ENCODE measurements around the gene CTSZ.
"Not testable (repeated sequence)": the region's sequence is repeated elsewhere in the genome, so short reads cannot be mapped to it uniquely, and the experiment has no call there.

The CTSZ gene

GRCh38 chr20:58994390-58995159 lies 12.5 kb downstream of the CTSZ start:
- DNase-seq, result no peak

GRCh38 chr20:58993332-58994248 lies 13.5 kb downstream of the CTSZ start:
- no peak for DNase-seq

GRCh38 chr20:58992911-58993310 lies 14.1 kb downstream of the CTSZ start:
- DNase-seq, result no peak

- DNase-seq, result no peak
Measured at GRCh38 chr20:58991715-58992114, 15.3 kb downstream of the CTSZ start.

GRCh38 chr20:58990651-58991445 lies 16.2 kb downstream of the CTSZ start:
- no peak for DNase-seq

- no peak for DNase-seq
Measured at GRCh38 chr20:58989196-58989595, 17.9 kb downstream of the CTSZ start.

- no peak for DNase-seq
Measured at GRCh38 chr20:58988565-58988882, 18.5 kb downstream of the CTSZ start.

GRCh38 chr20:58987790-58988564 lies 19.1 kb downstream of the CTSZ start:
- DNase-seq, result no peak

- no peak for DNase-seq
Measured at GRCh38 chr20:58986968-58987517, 20.0 kb downstream of the CTSZ start.

GRCh38 chr20:58986286-58986967 lies 20.6 kb downstream of the CTSZ start:
- DNase-seq, result no peak

GRCh38 chr20:58985656-58986055 lies 21.4 kb downstream of the CTSZ start:
- no peak for DNase-seq

- no peak for DNase-seq
Measured at GRCh38 chr20:58984691-58985090, 22.4 kb downstream of the CTSZ start.

GRCh38 chr20:58983115-58983468 lies 24.0 kb downstream of the CTSZ start:
- DNase-seq, result not testable (repeated sequence)

GRCh38 chr20:58982406-58983114 lies 24.5 kb downstream of the CTSZ start:
- no peak for DNase-seq

GRCh38 chr20:58981628-58982364 lies 25.3 kb downstream of the CTSZ start:
- no peak for DNase-seq

- DNase-seq, result peak; percentile 85
Measured at GRCh38 chr20:58980711-58981627, 26.1 kb downstream of the CTSZ start, which contains the start of gene NELFCD. NELFCD (plus strand) TSS chr20:58981256; CDS start chr20:58981310, 54 bp downstream.

GRCh38 chr20:58978351-58979190 lies 28.5 kb downstream of the CTSZ start:
- DNase-seq, result no peak
